AG09319 (cell line): ENCODE measurements around the gene BAMBI.

Source experiments
- DNase-seq: peaks from one replicate; pipeline ENCODE4 v3.0.0-alpha.2; 2010; ENCODE audit warnings: low read depth; ENCODE audit errors: extremely low read depth
- CTCF ChIP-seq: IDR thresholded peaks from 2 replicates; pipeline ENCODE4 v1.5.1; 2011; ENCODE audit warnings: low read depth, mild to moderate bottlenecking, inconsistent platforms, low read length, moderate library complexity

BAMBI gene

GRCh38 chr10:28730031-28730778 lies 52.9 kb downstream of the BAMBI start:
- no peak for DNase-seq
- TF ChIP-seq CTCF: no peak

DNA sequence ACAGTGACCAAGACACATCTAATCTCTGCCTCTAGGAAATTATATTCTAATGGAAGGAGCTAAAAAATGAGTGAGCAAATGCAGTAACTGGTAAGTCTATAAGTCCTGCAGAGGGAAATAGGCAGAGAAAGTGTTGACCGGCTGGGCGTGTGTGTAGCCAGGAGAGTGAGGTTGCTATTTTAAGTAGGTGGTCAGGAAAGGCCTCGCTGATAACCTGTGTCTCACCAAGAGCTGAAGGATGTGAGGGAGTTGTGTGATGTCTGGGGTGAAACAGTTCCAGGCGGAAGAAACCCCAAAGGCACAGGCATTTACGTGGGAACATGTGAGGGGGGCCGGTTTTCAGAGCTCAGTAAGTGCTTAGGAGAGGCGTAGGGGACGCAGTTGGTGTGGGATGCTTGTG lies 54.8 kb downstream of the BAMBI start:
- no peak for TF ChIP-seq CTCF
- no peak for DNase-seq
